ENCODE measurements around the gene SIPA1. TPM values are rescaled to one million over a fixed set of nuclear protein-coding genes. Genes with fewer than 3 reads are reported as not detected.

Gene SIPA1
- total and polyA plus RNA-seq, 12 donors = 11.8 to 85.9 (median 21.2) TPM

- Histone ChIP-seq H3K36me3 (peaks cover 2 to 53% (median 12%) of the 10 kb centered on the region in 9 donors), H3K4me1 (peaks cover 36 to 71% (median 63%) of the 10 kb centered on the region in 9 donors), H3K27ac (peak overlapping the region; percentile 88 to 100 (median 98)), H3K27me3 (no peaks in the 10 kb centered on the region), H3K9me3 (no peaks in the 10 kb centered on the region), H3K4me3 (peak overlapping the region; percentile 51 to 99 (median 97))
- peak in 1 of 2 donors; percentile 43 for DNase-seq
- TF ChIP-seq CTCF (IDR thresholded peaks at IDR 0.05) = no peak
- 23 to 26% methylated on average over 39 to 43 of the region's 43 CpGs for WGBS, 2 donors
- intact Hi-C loops (cut with DNase I) = loop anchor here in 3 of 10 donors (5.0 kb wide), 2 partner anchors 41 to 71 kb away; partner anchors contain the start of genes FAM89B (in 2 of the 3) and ZNRD2 (in 2 of the 3)
- no peak for ATAC-seq
Observed at GRCh38 chr11:65613091-65613928, 24.6 kb upstream of the SIPA1 start.

GRCh38 chr11:65615229-65615949 lies 22.5 kb upstream of the SIPA1 start, which contains the start of gene PCNX3:
TSS of gene PCNX3 (plus strand) at chr11:65615776. CDS start at chr11:65616312, 536 bp downstream.
- peak within 1 kb of the TSS; percentile 91 to 99 (median 97) for H3K4me3 ChIP-seq
- no peak for TF ChIP-seq CTCF (IDR thresholded peaks at IDR 0.05)
- WGBS, 2 donors = 0% methylated on average over 55 of the region's 55 CpGs
- intact Hi-C loops (cut with DNase I) = loop anchor here in 3 of 10 donors (2.0 kb wide), 2 partner anchors 41 to 75 kb away; no protein-coding TSS in a partner anchor
- no peaks in the 10 kb centered on the region for H3K27me3 ChIP-seq
- DNase-seq (peak; percentile 100), ATAC-seq (peak; percentile 79 to 91 (median 86))
- H3K36me3 ChIP-seq = peaks cover 10 to 53% (median 23%) of the 10 kb centered on the region in 9 donors
- H3K4me1 ChIP-seq = peaks cover 28 to 50% (median 43%) of the 10 kb centered on the region in 9 donors
- H3K9me3 ChIP-seq = no peaks in the 10 kb centered on the region
- peak within 1 kb of the TSS; percentile 92 to 100 (median 98) for H3K27ac ChIP-seq

GRCh38 chr11:65615950-65616574 lies 21.8 kb upstream of the SIPA1 start:
- H3K27ac ChIP-seq = peak overlapping the region; percentile 89 to 100 (median 96)
- DNase-seq = no peak
- no peaks in the 10 kb centered on the region for H3K27me3 ChIP-seq
- TF ChIP-seq CTCF (IDR thresholded peaks at IDR 0.05) = no peak
- ATAC-seq = peak in 2 of 8 donors; percentile 2 to 6
- peaks cover 10 to 55% (median 30%) of the 10 kb centered on the region in 9 donors for H3K36me3 ChIP-seq
- H3K4me3 ChIP-seq = peak overlapping the region; percentile 87 to 99 (median 96)
- 1% methylated on average over 41 to 50 of the region's 50 CpGs for WGBS, 2 donors
- intact Hi-C loops (cut with DNase I) = loop anchor here in 3 of 10 donors (2.0 kb wide), 2 partner anchors 41 to 75 kb away; no protein-coding TSS in a partner anchor
- H3K4me1 ChIP-seq = peaks cover 24 to 45% (median 36%) of the 10 kb centered on the region in 9 donors
- H3K9me3 ChIP-seq = no peaks in the 10 kb centered on the region
